AG10803 (cell line): Measurements from ENCODE around the gene ARHGEF11.
"Not testable (repeated sequence)": the region's sequence is repeated elsewhere in the genome, so short reads cannot be mapped to it uniquely, and the experiment has no call there.

Source experiments
- DNase-seq: peaks from one replicate; pipeline ENCODE4 v3.0.0; 2010; ENCODE audit warnings: low read depth
- H3K4me3 ChIP-seq: 2 replicates; pipeline ENCODE4 v1.5.1; 2011; ENCODE audit warnings: mild to moderate bottlenecking, low read length, control low read depth
- CTCF ChIP-seq: conservative IDR thresholded peaks from 2 replicates; pipeline ENCODE4 v1.5.1; 2011; ENCODE audit warnings: mild to moderate bottlenecking, low read length, control low read depth, inconsistent platforms

ARHGEF11 gene

GRCh38 chr1:157081707-157082106 lies 36.2 kb upstream of the ARHGEF11 start:
- no peak for DNase-seq
- no peak for TF ChIP-seq CTCF
- no peak overlapping the region for H3K4me3 ChIP-seq

- no peak for TF ChIP-seq CTCF
- no peak overlapping the region for H3K4me3 ChIP-seq
- no peak for DNase-seq
These were observed 35.2 kb upstream of the ARHGEF11 start for GRCh38 chr1:157080714-157081113.

GRCh38 chr1:157077394-157077793 lies 31.9 kb upstream of the ARHGEF11 start:
- no peak for TF ChIP-seq CTCF
- no peak overlapping the region for H3K4me3 ChIP-seq
- DNase-seq = no peak

GRCh38 chr1:157073944-157074685 lies 28.6 kb upstream of the ARHGEF11 start:
- DNase-seq = peak; percentile 69
- peak; percentile 63 for TF ChIP-seq CTCF
- no peak overlapping the region for H3K4me3 ChIP-seq

- H3K4me3 ChIP-seq = no peak overlapping the region
- DNase-seq = no peak
- no peak for TF ChIP-seq CTCF
These were observed 24.1 kb upstream of the ARHGEF11 start for GRCh38 chr1:157069601-157070000.

- not testable (repeated sequence) for H3K4me3 ChIP-seq, DNase-seq
These were observed 13.7 kb upstream of the ARHGEF11 start for GRCh38 chr1:157059241-157059640.

GRCh38 chr1:157056269-157056668 lies 10.7 kb upstream of the ARHGEF11 start:
- DNase-seq = no peak
- no peak overlapping the region for H3K4me3 ChIP-seq
- no peak for TF ChIP-seq CTCF

GRCh38 chr1:157055729-157056128 lies 10.2 kb upstream of the ARHGEF11 start:
- not testable (repeated sequence) for DNase-seq, H3K4me3 ChIP-seq
